Tibial nerve (tissue), 4 donors: ENCODE measurements around the gene PWWP2A. TPM values are rescaled to one million over a fixed set of nuclear protein-coding genes. Genes with fewer than 3 reads are reported as not detected.

Source experiments
- DNase-seq, 2 donors: peaks; one replicate each; pipeline ENCODE4 v3.0.0-alpha.2; 2019; ENCODE audit warnings: low spot score in 2 of 2
- H3K27ac ChIP-seq, 4 donors: fragments of 200-600 bp; sonication (generic) in 3 of 4; one replicate each; pipeline ENCODE4 v1.5.1; 2017 to 2019; ENCODE audit warnings: mild to moderate bottlenecking in 1 of 4
- H3K27me3 ChIP-seq, 2 donors: fragments of 200-600 bp; sonication (generic) in 1 of 2; one replicate each; pipeline versions ENCODE4 v1.5.1 to v1.6.0; 2017 to 2019
- H3K36me3 ChIP-seq, 3 donors: fragments of 200-600 bp; sonication (generic); one replicate each; pipeline ENCODE4 v1.5.1; 2018 to 2019
- H3K4me1 ChIP-seq, 4 donors: fragments of 200-600 bp; sonication (generic) in 3 of 4; one replicate each; pipeline ENCODE4 v1.5.1; 2017 to 2019
- H3K4me3 ChIP-seq, 4 donors: fragments of 200-600 bp; sonication (generic) in 3 of 4; one replicate each; pipeline ENCODE4 v1.5.1; 2017 to 2019; ENCODE audit warnings: mild to moderate bottlenecking in 1 of 4, moderate library complexity in 1 of 4
- H3K9me3 ChIP-seq, 4 donors: fragments of 200-600 bp; sonication (generic) in 3 of 4; one replicate each; pipeline ENCODE4 v1.5.1; 2017 to 2019
- CTCF ChIP-seq, 5 experiments: fragments of 200-600 bp in 3 of 5; fragments of 450-650 bp in 2 of 5; sonication (generic) in 3 of 5; IDR thresholded peaks; one replicate each; pipeline ENCODE4 v1.5.1; 2016 to 2019; ENCODE audit warnings: antibody characterized with exemption in 5 of 5, mild to moderate bottlenecking in 3 of 5, moderate library complexity in 2 of 5
- EP300 ChIP-seq, 2 donors: sonication (generic); formaldehyde crosslinking; IDR thresholded peaks; one replicate each; pipeline ENCODE4 v1.6.1; 2017; ENCODE audit warnings: antibody characterized with exemption in 2 of 2, mild to moderate bottlenecking in 1 of 2
- POLR2A ChIP-seq, 2 donors: fragments of 450-650 bp; IDR thresholded peaks; one replicate each; pipeline ENCODE4 v1.6.1; 2017; ENCODE audit warnings: antibody characterized with exemption in 2 of 2, mild to moderate bottlenecking in 2 of 2, moderate library complexity in 2 of 2
- WGBS, 2 donors: methylation state at CpG; one replicate each; pipeline ENCODE4 v1.1.5; 2018; 5-methylcytosine and 5-hydroxymethylcytosine counted together
- total RNA-seq, 4 donors: library from RNA; depleted of rRNA; stranded (reverse); fragments of >200 nt; gene quantifications; one replicate each; pipeline ENCODE4 v1.1.0, GENCODE V29; 2016

Gene PWWP2A
- total RNA-seq, 4 donors from 2014 or later = 51.0 to 81.6 (median 58.2) TPM

- DNase-seq = no peak
- Histone ChIP-seq H3K4me3 (no peak overlapping the region), H3K36me3 (peaks cover 0 to 56% (median 2%) of the 10 kb centered on the region in 3 donors), H3K4me1 (no peaks in the 10 kb centered on the region), H3K27me3 (no peaks in the 10 kb centered on the region), H3K9me3 (no peaks in the 10 kb centered on the region), H3K27ac (no peak overlapping the region)
- TF ChIP-seq CTCF (IDR thresholded peaks at IDR 0.05) = no peak
- no peak for TF ChIP-seq POLR2A (IDR thresholded peaks at IDR 0.05)
- no peak for TF ChIP-seq EP300 (IDR thresholded peaks at IDR 0.05)
- WGBS, 2 donors = 81 to 86% methylated on average over 1 of the region's 1 CpG
These were observed 74.9 kb downstream of the PWWP2A start for GRCh38 chr5:160044391-160044804.

GRCh38 chr5:160042671-160043070 lies 76.6 kb downstream of the PWWP2A start:
- TF ChIP-seq EP300 (IDR thresholded peaks at IDR 0.05) (no peak), CTCF (IDR thresholded peaks at IDR 0.05) (no peak), POLR2A (IDR thresholded peaks at IDR 0.05) (no peak)
- H3K9me3 ChIP-seq = no peaks in the 10 kb centered on the region
- H3K4me1 ChIP-seq = no peaks in the 10 kb centered on the region
- DNase-seq = no peak
- H3K27me3 ChIP-seq = no peaks in the 10 kb centered on the region
- H3K27ac ChIP-seq = no peak overlapping the region
- 63 to 66% methylated on average over 3 of the region's 3 CpGs for WGBS, 2 donors
- no peak overlapping the region for H3K4me3 ChIP-seq
- H3K36me3 ChIP-seq = peaks cover 0 to 66% (median 1%) of the 10 kb centered on the region in 3 donors

Other genes starting within 250 kb of the PWWP2A start
- 1 to 10 TPM; 3.6 to 6.9 (median 6.2) TPM for gene ADRA1B, start 203.0 kb downstream of the PWWP2A start, total RNA-seq
- gene TTC1, start 110.3 kb downstream of the PWWP2A start, total RNA-seq = 10 to 100 TPM; 27.6 to 40.4 (median 36.9) TPM
- not detected for gene FABP6, start 110.1 kb upstream of the PWWP2A start, total RNA-seq
- gene CCNJL, start 193.1 kb upstream of the PWWP2A start, total RNA-seq = 1 to 10 TPM in 1 of 4 donors, under 1 TPM in 2, not detected in 1; 0.44 to 1.5 (median 0.63) TPM